H1 (cell line): ENCODE data around the gene MSI2. TPM values are rescaled to one million over a fixed set of nuclear protein-coding genes. Genes with fewer than 3 reads are reported as not detected.

Experiments
- CHD2 ChIP-seq: IDR thresholded peaks from 2 replicates; pipeline ENCODE4 v1.6.1; 2012; ENCODE audit warnings: low read length, improper control_type of control experiment
- GABPA ChIP-seq: IDR thresholded peaks from 2 replicates; pipeline ENCODE4 v1.6.1; 2011; ENCODE audit warnings: mild to moderate bottlenecking, low read length, moderate library complexity, borderline replicate concordance; ENCODE audit not compliant: insufficient read depth
- PHF8 ChIP-seq: fragments of 200-600 bp; sonication (generic); conservative IDR thresholded peaks from 2 replicates; pipeline ENCODE4 v1.7.1; 2012; ENCODE audit warnings: low read depth, mild to moderate bottlenecking, inconsistent platforms, low read length, moderate library complexity
- polyA plus RNA-seq, 7 experiments: library from polyadenylated mRNA; depleted of rRNA in 3 of 7; stranded (reverse) in 5 of 7; unstranded in 2 of 7; fragments of >200 nt in 5 of 7; fragments of 200-250 nt in 2 of 7; gene quantifications; 1 replicate in 5 of 7; 2 replicates in 1 of 7; 4 replicates in 1 of 7; pipeline versions ENCODE4 v1.2.1 to v1.2.3, GENCODE V29; 2011 to 2013; ENCODE audit warnings: missing spikeins in 2 of 7, mixed read lengths in 2 of 7
- total RNA-seq: library from RNA; stranded (reverse); fragmentation: NEBNext Ultra II Directional; extraction: Animal tissue kit (Norgen Biotek cat#: 25700); gene quantifications from 2 replicates; pipeline ENCODE4 v1.2.1, GENCODE V29; 2021

Gene MSI2
- total and polyA plus RNA-seq, 2 of the 8 experiments (the other 6 are each of a cell fraction or from before 2014, with no cell fraction given) = 36.7 to 80.6 TPM

GRCh38 chr17:57313097-57313835 is 56.9 kb downstream of the MSI2 start (continued):
- TF ChIP-seq GABPA (no peak), CHD2 (no peak), PHF8 (no peak)
